GM18909 (cell line): ENCODE data around the gene ICAM4.
A peak's percentile ranks its signal among the peaks of the same experiment; 100 is the strongest.

Experiments
- ATAC-seq: cut with Tn5 transposase; IDR thresholded peaks from one replicate; pipeline ENCODE4 v1.9.1; 2021; ENCODE audit warnings: mild to moderate bottlenecking; ENCODE audit not compliant: unreplicated experiment, poor library complexity

Gene ICAM4

DNA sequence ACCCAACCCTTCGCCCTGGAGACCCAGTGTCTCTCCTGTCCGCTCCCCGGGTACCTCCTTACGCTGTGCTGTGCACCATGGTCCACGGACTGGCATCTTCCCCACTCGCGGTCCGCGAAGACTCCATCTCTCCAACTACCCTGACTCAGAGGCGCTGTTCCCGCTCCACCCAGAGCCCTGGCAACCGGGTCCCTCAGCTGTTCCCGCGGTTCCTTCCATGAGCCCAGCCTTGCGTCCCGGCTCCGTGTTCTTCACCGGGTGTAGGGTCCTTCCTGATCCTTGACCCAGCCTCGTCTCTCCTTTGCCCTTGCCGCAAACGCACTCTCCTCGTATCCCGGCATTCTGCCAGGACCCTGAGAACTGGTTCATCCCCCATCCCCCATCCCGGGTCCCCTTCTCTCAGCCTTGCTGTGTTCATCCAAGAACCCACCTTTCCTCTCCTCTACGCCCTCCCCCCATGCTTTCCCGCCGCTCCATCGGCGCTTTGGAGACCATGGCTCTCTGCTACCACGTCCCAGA lies 3.7 kb downstream of the ICAM4 start:
- no peak for ATAC-seq

GRCh38 chr19:10290876-10291553 lies 4.3 kb downstream of the ICAM4 start:
- ATAC-seq = no peak

DNA sequence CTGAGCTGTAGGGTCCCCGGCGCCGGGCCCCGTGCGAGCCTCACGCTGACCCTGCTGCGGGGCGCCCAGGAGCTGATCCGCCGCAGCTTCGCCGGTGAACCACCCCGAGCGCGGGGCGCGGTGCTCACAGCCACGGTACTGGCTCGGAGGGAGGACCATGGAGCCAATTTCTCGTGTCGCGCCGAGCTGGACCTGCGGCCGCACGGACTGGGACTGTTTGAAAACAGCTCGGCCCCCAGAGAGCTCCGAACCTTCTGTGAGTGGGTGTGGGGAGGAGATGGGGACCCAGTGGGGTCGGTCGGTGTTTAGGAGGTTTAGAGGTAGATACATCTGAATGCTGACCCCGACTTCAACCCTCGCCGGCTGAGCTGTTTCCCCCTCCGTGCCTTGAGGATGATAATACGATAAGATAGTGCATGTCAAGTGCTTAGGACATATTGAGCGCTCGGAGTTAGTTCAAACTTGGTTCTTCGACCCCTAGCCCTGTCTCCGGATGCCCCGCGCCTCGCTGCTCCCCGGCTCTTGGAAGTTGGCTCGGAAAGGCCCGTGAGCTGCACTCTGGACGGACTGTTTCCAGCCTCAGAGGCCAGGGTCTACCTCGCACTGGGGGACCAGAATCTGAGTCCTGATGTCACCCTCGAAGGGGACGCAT lies 4.9 kb downstream of the ICAM4 start:
- ATAC-seq = no peak

DNA sequence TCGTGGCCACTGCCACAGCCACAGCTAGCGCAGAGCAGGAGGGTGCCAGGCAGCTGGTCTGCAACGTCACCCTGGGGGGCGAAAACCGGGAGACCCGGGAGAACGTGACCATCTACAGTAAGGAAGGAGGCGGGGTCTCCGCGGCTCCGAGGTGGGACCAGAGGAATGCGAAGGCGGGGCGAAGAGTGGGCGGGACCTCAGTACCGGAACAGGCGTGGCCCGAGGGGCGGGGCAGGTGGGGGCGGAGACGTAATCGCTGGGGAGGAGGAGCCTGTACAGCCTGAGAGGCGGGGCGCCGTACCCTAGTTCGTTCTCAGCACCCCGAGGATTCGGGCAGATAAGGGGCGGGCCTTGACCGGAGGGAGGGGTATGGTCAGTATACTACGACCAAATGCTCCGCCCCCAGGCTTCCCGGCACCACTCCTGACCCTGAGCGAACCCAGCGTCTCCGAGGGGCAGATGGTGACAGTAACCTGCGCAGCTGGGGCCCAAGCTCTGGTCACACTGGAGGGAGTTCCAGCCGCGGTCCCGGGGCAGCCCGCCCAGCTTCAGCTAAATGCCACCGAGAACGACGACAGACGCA lies 5.5 kb downstream of the ICAM4 start:
- ATAC-seq = peak; percentile 51

DNA sequence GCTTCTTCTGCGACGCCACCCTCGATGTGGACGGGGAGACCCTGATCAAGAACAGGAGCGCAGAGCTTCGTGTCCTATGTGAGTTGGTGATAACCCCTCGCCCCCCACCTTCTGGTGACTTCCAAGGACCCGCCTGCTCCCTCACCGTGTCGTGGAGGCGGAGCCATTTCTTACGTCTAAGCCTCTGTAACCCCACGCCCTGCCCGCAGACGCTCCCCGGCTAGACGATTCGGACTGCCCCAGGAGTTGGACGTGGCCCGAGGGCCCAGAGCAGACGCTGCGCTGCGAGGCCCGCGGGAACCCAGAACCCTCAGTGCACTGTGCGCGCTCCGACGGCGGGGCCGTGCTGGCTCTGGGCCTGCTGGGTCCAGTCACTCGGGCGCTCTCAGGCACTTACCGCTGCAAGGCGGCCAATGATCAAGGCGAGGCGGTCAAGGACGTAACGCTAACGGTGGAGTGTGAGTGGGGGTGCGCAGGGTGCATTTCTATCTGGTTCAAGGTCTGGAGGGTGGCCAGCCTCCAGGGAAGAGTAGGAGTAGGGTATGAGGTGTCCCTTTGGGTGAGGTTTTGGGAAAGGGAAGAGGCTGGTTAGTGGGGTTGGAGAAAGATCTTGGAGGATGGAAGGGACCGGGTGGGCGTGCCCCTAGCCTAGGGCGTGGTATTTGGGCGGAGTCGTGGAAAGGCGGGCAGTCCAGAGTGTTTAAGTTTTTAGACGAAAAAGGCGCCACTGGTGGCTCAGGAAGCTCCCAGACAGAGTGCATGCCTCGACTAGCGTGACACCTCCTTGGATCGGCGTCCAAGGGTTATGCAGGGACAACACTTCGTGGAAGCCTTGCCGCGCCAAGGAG lies 6.3 kb downstream of the ICAM4 start:
- no peak for ATAC-seq

- ATAC-seq = no peak
These were observed 7.0 kb downstream of the ICAM4 start for GRCh38 chr19:10293637-10294367.

GRCh38 chr19:10294368-10294697 lies 7.6 kb downstream of the ICAM4 start:
- ATAC-seq = no peak

DNA sequence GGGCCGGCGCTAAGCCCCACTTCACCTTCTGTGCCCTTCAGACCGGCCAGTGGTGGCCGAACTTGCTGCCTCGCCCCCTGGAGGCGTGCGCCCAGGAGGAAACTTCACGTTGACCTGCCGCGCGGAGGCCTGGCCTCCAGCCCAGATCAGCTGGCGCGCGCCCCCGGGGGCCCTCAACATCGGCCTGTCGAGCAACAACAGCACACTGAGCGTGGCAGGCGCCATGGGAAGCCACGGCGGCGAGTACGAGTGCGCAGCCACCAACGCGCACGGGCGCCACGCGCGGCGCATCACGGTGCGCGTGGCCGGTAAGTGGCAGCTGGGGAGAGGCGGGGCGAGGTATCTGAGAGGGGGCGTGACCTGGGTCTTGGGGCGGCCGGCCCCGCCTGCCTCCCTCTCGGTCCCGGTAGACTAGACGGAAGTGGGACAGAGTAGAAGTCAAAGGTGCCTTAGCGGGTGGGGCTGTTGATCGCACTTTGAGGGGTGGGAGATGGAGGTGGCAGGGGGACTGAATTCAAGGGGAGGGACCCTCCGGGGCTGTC lies 8.6 kb downstream of the ICAM4 start:
- ATAC-seq = no peak

GRCh38 chr19:10295847-10296591 lies 9.3 kb downstream of the ICAM4 start:
- no peak for ATAC-seq

- ATAC-seq = no peak
These were observed 13.0 kb downstream of the ICAM4 start for GRCh38 chr19:10299545-10300458.

GRCh38 chr19:10305139-10305806 lies 18.5 kb downstream of the ICAM4 start:
- no peak for ATAC-seq

GRCh38 chr19:10306327-10306726 lies 19.6 kb downstream of the ICAM4 start:
- ATAC-seq = no peak

DNA sequence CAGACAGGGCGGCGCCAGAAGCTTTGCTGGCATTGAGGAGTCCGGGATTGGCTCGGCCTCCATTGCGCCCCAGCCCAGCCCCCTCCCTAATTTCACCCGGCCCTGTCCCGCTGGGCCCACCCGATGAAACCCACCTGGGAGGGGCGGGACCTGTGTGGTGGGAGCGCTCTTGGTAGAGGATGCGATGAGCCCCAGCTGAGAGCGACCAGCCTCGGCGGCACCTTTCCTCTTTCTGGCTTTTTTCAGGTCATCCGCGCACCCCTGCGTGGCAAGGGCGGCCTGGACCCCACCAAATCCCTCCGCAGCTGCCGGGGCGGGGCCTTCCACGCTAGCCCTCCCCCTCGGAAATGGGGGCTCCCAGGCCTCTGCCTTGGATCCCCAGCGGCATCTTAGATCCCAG lies 22.7 kb downstream of the ICAM4 start, which contains the start of gene ZGLP1:
TSS of gene ZGLP1 (minus strand) at position 393 of the 400 bp plus-strand sequence.
- ATAC-seq = no peak

DNA sequence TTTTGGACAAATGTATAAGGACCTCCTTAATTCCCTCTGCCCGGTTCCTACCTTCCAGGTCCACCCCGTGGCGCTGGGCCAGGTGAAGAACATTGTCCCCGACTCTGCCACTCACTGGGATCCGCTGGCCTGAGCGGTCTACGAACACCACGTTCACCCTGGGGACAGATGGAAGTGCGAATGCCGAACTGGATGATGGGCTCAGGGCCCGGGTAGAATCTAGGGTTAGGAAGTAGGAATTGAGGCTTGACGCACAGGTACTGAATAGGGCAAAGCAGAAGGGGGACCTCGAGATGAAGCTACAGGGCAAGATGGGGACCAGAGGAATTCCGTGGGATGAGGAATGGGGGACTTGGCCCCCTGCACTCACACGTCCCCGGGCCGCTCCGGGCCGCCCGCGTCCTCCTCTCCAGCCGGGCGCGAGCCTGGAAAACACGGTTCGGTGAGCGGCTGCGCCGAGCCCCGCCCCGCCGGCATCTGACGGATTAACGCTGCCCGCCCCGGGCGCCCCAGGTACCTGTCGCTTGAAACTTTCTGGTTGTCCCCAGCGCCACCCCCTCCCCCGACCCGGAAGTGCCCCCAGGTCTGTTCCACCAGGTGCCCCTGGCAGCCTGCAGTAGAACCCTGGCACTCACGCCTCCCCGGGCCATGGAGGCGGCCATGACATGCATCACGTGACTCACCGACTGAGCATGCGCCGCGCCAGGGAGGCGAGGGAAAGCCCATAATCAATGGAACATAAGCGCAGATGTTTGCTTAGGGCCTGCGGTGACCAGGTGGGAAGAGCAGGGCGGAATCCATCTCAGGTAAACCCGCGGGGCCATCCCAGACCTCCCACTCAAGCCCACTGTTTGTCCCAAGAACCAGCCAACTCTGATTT lies 28.8 kb downstream of the ICAM4 start, which contains the start of gene FDX2:
TSS of gene FDX2 (minus strand) at position 681 of the 880 bp plus-strand sequence. CDS start at position 662, 19 bp downstream.
- ATAC-seq = peak; percentile 68

DNA sequence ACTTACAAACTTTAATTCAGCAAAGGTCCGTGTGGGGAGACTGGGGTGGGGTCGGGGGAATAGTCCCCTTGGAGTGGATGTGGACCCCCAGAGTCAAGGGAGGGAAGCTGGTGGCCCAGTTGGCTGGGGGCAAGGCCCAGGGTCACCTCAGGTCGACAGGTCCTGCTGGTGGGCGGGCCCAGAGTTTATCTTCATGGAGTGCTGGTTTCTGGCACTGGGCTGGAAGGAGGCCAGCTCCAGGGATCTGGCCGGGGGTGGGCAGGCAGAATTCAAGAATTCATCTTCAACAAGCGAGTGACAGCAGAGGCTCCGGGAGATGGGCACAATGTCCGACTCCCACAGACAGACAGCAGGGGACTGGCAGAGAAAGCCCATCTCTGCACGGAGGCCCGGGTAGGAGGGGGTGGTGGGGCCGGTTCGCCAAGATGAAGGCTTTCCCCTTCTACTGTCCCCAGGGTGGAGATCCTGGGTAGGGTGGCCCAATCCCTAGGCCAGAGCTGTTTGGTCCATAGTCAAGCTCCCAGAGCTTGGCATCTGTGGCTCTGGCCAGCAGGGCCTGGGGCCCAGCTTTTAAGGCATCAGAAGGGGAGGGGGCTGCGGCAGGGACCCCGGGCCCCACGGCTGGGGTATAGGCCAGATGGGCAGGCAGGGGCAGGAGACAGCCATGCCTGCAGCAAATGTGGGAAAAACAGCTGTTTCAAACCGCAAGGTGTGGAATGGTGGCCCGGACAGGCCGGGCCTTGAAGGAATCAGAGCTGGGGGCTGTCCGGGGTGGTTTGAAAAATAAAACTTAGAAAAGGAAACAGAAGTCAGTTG lies 29.7 kb downstream of the ICAM4 start:
- ATAC-seq = no peak
